ENCODE data around the gene CKAP2L.

- TF ChIP-seq, protein P1, sequence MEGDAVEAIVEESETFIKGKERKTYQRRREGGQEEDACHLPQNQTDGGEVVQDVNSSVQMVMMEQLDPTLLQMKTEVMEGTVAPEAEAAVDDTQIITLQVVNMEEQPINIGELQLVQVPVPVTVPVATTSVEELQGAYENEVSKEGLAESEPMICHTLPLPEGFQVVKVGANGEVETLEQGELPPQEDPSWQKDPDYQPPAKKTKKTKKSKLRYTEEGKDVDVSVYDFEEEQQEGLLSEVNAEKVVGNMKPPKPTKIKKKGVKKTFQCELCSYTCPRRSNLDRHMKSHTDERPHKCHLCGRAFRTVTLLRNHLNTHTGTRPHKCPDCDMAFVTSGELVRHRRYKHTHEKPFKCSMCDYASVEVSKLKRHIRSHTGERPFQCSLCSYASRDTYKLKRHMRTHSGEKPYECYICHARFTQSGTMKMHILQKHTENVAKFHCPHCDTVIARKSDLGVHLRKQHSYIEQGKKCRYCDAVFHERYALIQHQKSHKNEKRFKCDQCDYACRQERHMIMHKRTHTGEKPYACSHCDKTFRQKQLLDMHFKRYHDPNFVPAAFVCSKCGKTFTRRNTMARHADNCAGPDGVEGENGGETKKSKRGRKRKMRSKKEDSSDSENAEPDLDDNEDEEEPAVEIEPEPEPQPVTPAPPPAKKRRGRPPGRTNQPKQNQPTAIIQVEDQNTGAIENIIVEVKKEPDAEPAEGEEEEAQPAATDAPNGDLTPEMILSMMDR (conservative IDR thresholded peaks at IDR 0.05; ENCODE audit: low read depth in 2 of 2), result no peak
- no peak for TF ChIP-seq JUNB (IDR thresholded peaks at IDR 0.05; ENCODE audit: unreplicated experiment)
- TF ChIP-seq, protein P2, sequence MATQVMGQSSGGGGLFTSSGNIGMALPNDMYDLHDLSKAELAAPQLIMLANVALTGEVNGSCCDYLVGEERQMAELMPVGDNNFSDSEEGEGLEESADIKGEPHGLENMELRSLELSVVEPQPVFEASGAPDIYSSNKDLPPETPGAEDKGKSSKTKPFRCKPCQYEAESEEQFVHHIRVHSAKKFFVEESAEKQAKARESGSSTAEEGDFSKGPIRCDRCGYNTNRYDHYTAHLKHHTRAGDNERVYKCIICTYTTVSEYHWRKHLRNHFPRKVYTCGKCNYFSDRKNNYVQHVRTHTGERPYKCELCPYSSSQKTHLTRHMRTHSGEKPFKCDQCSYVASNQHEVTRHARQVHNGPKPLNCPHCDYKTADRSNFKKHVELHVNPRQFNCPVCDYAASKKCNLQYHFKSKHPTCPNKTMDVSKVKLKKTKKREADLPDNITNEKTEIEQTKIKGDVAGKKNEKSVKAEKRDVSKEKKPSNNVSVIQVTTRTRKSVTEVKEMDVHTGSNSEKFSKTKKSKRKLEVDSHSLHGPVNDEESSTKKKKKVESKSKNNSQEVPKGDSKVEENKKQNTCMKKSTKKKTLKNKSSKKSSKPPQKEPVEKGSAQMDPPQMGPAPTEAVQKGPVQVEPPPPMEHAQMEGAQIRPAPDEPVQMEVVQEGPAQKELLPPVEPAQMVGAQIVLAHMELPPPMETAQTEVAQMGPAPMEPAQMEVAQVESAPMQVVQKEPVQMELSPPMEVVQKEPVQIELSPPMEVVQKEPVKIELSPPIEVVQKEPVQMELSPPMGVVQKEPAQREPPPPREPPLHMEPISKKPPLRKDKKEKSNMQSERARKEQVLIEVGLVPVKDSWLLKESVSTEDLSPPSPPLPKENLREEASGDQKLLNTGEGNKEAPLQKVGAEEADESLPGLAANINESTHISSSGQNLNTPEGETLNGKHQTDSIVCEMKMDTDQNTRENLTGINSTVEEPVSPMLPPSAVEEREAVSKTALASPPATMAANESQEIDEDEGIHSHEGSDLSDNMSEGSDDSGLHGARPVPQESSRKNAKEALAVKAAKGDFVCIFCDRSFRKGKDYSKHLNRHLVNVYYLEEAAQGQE (IDR thresholded peaks at IDR 0.05; ENCODE audit: unreplicated experiment), result no peak
Measured at GRCh38 chr2:112756207-112756606, 8.2 kb downstream of the CKAP2L start.

All from GM23338 (cell line).